GM21576 (cell line): ENCODE data around the gene CAPZB.

Experiments
- ATAC-seq: cut with Tn5 transposase; IDR thresholded peaks from one replicate; pipeline ENCODE4 v1.9.1; 2021; ENCODE audit warnings: mild to moderate bottlenecking, moderate library complexity; ENCODE audit not compliant: unreplicated experiment

The CAPZB gene

DNA sequence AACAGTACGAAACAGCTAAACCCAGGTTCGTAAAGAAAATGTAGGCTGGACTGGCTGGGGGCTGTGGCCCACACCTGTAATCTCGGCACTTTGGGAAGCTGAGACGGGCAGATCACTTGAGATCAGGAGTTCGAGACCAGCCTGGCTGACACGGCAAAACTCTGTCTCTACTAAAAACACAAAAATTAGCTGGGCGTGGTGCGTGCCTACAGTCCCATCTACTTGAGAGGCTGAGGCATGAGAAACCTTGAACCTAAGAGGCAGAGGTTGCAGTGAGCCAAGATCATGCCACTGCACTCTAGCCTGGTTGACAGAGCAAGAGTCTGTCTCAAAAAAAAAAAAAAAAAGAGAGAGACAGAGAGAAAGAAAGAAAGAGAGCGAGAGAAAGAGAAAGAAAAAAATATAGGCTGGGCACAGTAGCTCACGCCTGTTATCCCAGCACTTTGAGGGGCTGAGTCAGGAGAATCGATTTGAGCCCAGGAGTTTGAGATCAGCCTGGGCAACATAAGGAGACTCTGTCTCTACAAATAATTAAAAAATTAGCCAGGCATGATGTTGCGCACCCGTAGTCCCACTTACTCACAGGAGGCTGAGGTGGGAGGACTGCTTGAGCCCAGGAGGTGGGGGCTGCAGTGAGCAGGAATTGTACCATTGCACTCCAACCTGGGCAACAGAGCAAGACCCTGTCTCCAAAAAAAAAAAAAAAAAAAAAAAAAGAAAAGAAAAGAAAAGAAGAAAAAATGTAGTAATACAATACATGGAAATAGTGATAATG lies 35.7 kb downstream of the CAPZB start:
- ATAC-seq, result no peak

- no peak for ATAC-seq
Measured at GRCh38 chr1:19448491-19449439, 36.6 kb downstream of the CAPZB start.

DNA sequence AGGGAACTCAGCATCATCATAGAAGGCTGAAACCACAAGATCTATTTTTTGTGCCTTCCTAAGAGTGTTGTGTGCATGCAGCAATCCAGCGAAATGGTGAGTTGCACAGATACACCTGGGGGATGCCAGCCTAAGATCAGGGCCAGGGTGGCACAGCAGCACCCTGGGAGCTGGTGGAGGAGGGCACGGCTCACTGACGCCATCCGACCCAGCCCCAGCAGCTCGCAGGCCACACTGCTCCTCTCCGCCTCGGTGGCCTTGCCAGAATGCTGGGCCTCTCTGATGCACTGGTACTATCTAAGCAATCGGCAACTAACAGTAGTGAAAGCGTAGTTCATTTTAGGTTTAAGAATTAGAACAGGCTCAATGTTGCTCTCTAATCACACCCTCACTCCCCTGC lies 37.8 kb downstream of the CAPZB start:
- no peak for ATAC-seq

DNA sequence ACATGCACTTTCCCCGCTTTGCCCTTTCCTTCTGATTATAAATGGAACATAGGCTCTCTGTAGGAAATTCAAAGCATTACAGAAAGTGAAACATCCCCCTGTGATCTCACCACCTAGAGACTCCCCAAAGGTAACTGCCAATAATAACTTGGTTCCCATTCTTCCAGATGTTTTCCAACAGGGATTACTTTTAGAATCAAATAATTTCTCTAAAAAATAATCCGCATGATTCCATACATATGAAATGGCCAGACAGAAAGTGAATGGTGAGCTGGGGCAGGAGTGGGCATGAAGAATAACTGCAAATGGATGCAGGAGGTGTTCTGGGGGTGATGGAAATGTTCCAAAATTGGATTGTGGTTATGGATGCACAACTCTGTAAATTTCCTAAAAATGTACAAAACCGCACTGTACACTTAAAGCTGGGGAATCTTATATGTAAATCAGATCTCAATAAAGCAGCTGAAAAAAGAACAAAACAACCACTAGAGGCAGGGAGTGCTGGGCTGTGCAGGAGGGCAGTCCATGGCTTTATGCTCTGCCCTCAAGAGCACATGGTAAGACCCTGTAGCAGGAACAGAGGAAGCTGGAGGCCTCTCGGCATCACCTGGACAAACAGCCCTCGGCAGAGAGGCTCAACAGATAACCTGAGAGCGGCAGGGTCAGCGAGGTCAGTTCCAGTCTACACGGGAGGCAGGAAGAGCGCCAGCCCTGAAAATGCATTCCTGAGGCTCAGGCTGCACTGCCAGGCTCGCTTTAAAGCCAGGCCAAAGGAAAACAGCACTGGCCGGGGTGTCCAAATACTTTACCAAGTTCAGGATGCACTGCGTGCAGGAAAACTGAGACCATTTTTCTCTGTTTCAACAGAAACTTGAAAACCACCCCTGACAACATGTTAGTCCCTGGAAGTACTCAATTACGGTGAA lies 39.7 kb downstream of the CAPZB start:
- ATAC-seq, result no peak

DNA sequence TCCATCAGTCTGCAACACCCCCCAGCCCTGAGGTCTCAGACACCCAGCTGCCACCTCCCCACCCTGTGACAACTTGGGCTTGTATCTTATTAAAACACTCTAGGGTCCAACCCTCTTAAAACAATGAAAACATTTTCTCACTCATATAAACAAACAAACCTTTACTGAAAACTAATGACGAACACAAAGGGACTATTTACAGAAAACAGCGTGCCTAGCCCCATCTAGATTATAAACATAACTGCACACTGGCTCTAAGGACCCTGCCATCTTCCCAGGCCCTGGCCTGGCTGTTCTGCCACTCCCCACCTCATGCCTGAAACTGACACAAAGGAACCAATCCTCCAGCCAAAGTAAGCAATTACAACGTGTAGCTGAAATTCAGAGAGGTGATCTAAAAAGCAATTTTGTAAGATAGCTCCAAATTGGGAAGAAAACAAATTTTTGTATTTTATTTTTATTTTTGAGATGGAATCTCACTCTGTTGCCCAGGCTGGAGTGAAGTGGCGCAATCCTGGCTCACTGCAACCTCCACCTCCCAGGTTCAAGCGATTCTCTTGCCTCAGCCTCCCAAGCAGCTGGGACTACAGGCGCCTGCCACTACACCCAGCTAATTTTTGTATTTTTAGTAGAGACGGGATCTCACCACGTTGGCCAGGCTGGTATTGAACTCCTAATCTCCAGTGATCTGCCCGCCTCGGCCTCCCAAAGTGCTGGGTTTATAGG lies 40.9 kb downstream of the CAPZB start:
- ATAC-seq, result no peak

DNA sequence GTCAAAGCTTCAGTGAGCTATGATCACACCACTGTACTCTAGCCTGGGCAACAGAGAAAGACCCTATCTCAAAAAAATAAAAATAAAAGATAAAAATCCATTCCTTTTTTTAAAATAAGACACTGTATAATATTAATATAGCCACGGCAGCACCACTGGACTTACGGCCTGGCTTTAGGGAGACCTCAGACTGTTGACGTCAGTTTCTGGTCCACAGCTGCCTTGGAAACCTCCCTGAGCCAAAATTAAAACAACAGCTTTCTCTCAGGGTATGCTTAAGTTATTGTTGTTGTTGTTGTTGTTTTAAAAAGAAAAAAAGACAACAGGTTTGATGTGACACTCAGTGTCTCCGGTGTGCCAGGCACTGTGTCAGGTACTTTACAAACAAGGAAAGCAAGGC lies 42.0 kb downstream of the CAPZB start:
- ATAC-seq, result no peak

GRCh38 chr1:19442154-19443096 lies 42.9 kb downstream of the CAPZB start:
- ATAC-seq, result no peak

DNA sequence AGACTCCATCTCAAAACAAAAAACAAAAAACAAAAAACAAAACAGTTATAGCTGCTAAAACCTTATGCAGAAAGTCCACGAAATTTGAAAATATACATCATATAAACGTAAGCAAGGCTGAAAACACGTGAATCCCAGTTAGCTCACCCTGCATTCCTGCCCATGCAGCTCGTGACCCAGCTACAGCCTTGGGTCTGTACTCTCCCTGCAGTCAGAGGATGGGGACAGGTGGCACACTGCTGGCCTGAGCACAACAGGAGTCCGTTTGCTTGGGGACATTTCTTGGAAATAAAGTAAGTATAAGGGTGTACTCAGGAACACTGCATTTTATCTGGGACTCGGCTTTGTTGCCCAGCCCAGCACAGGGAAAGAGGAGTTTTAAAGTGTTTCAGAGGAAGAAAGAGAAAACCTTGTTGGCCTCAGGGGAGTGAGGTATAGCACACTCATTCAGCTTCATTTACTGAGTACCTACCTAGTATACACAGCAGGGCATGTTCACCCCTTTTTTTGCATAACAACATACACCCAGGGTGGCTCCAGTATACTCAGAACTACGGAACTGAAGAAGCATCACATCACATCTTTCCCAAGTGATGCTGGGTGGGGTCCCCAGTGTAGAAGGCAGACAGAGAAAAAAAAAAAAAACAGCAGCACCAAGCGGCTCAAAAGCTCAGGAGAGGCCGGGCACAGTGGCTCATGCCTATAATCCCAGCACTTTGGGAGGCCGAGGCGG lies 44.1 kb downstream of the CAPZB start:
- no peak for ATAC-seq

DNA sequence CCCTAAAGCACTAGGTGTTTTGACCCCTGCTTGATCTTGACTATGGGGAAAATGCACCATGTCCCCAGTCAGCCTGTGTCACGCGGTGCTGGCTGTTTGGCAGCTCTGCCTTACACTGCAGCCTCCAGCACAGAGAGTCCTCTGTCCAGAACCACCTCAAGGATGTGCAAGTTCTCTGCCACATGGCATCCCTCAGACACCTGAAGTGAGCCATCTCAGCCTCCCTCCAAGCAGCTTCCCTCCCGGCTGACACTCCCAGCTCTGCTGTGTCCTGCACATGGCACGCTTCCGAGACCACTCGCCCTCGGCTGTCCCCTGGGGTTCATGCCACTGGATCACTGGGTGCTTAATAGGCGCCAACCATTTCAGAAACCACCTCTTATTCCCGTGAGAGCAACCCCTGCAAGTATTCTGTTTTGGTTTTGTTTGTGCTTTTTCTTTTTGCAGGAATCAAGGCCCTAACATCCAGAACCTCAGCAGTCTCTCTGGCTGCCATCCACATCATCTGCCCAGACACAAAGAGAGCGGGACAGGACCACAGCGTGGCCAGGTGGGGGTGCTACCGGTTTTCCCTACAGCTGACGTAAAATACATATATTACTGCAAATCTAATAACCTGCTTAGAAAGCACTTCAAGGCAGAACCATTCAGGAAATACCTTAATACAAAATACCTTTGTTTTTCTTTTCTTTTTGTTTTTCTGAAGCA lies 45.7 kb downstream of the CAPZB start:
- no peak for ATAC-seq

- no peak for ATAC-seq
Measured at GRCh38 chr1:19438516-19439195, 46.7 kb downstream of the CAPZB start.

DNA sequence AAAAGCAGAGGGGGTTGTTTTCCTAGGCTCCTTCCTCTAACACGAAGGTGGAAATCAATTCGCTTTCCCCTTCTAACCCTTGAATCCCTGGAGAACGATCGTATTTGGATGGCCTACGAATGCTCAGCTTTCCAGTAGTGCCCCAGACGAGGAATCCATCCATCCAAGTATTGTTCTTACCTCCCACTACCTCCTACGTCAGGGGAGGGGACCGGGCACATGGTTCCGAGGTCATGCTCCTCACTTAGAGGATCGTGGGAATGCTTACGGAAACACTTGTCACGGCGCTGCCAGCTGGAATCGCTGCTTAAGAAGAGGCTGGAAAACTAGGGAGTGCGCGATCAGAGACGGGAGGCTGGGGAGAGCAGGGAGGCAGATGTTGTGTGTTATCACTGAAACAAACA lies 47.4 kb downstream of the CAPZB start:
- no peak for ATAC-seq

GRCh38 chr1:19436716-19437476 lies 48.4 kb downstream of the CAPZB start:
- ATAC-seq, result no peak

DNA sequence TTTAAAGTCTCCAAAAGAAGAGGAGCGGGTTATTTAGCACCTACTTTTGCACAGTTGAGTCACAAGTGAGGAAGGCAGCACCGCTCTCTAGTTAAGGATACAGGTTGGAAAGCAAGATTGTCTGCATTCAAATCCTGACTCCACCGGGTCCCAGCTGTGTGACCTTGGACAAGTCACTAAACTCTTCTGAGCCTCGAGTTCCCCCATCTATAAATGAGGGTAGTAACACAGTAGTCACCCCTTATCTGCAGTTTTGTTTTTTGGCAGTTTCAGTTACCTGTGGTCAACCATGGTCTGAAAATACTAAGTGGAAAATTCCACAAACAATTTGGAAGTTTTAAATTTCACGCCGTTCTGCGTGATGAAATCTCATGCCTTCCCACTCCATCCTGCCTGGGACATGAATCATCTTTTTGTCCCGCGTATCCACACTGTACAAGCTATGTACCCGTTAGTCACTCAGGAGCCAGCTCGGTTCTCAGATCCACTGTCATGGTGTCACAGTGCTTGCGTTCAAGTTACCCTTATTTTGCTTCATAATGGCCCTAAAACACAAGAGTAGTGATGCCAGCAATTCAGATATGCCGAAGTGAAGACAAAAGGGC lies 49.4 kb downstream of the CAPZB start:
- no peak for ATAC-seq

DNA sequence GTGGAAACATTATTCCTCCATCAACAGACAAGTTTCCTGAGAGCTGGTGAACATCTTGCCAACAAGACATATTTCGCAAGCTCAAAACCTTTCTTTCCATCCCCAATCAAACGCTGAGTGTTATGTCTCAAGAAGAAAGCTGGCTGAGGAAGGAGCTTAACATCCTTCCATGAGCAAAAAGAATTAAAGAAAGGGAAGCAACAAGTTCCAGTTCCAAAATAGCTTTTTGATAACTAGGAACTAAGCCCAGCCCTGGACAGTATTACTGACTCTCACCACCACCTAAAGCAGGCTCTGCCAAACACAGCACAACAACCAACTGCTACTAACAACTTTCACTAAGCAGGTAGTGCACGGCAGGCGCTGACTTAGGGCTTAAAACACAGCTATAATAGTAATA lies 50.2 kb downstream of the CAPZB start:
- ATAC-seq, result no peak

- ATAC-seq, result no peak
Measured at GRCh38 chr1:19433719-19433998, 51.7 kb downstream of the CAPZB start.

- no peak for ATAC-seq
Measured at GRCh38 chr1:19432943-19433718, 52.2 kb downstream of the CAPZB start.
